DND-41 (cell line): ENCODE data around the gene SRRM2.

ENCODE experiments used
- ATAC-seq: fragments of 200-7000 bp; cut with Tn5 transposase; 3 replicates; pipeline ENCODE4 v1.9.1; 2021; ENCODE audit warnings: low read depth; ENCODE audit not compliant: insufficient read depth
- DNase-seq: peaks from one replicate; pipeline ENCODE4 v3.0.0-alpha.2; 2020
- H2AFZ ChIP-seq: 2 replicates; pipeline ENCODE4 v1.6.0; 2012; ENCODE audit warnings: low read depth, low read length
- H3K27ac ChIP-seq: 2 replicates; pipeline ENCODE4 v1.5.1; 2012; ENCODE audit warnings: low read length, inconsistent platforms
- H3K27me3 ChIP-seq: fragments of 200-600 bp; sonication (generic); 2 replicates; pipeline ENCODE4 v1.6.0; 2012; ENCODE audit warnings: low read length, mild to moderate bottlenecking, inconsistent platforms; ENCODE audit not compliant: insufficient read depth, poor library complexity
- H3K36me3 ChIP-seq: 2 replicates; pipeline ENCODE4 v1.5.1; 2012; ENCODE audit warnings: low read length, inconsistent platforms; ENCODE audit not compliant: insufficient read depth
- H3K4me1 ChIP-seq: 2 replicates; pipeline ENCODE4 v1.5.1; 2012; ENCODE audit warnings: mild to moderate bottlenecking, low read length; ENCODE audit not compliant: insufficient read depth
- H3K4me2 ChIP-seq: 2 replicates; pipeline ENCODE4 v1.6.0; 2012; ENCODE audit warnings: mild to moderate bottlenecking, moderate library complexity, low read length, inconsistent platforms; ENCODE audit not compliant: insufficient read depth
- H3K4me3 ChIP-seq, 2 experiments: fragments of 200-600 bp in 1 of 2; shearing (Covaris generic) in 1 of 2; 2 replicates each; pipeline ENCODE4 v1.5.1; 2012 to 2016; ENCODE audit warnings: inconsistent platforms in 2 of 2, low read length in 2 of 2, mild to moderate bottlenecking in 2 of 2, low read depth in 1 of 2, moderate library complexity in 1 of 2
- H3K79me2 ChIP-seq: 2 replicates; pipeline ENCODE4 v1.6.0; 2012; ENCODE audit warnings: low read length, inconsistent platforms; ENCODE audit not compliant: insufficient read depth
- H3K9ac ChIP-seq: 2 replicates; pipeline ENCODE4 v1.6.0; 2012; ENCODE audit warnings: low read depth, mild to moderate bottlenecking, inconsistent platforms, low read length, moderate library complexity
- H3K9me3 ChIP-seq: 2 replicates; pipeline ENCODE4 v1.5.1; 2012; ENCODE audit warnings: low read length, moderate library complexity, mild to moderate bottlenecking, inconsistent platforms; ENCODE audit not compliant: insufficient read depth, severe bottlenecking
- H4K20me1 ChIP-seq: 2 replicates; pipeline ENCODE4 v1.6.0; 2012; ENCODE audit warnings: low read length; ENCODE audit not compliant: insufficient read depth
- CTCF ChIP-seq: IDR thresholded peaks from 2 replicates; pipeline ENCODE4 v1.5.1; 2012; ENCODE audit warnings: borderline replicate concordance, low read length, moderate library complexity, mild to moderate bottlenecking; ENCODE audit not compliant: poor library complexity, severe bottlenecking; ENCODE audit errors: extremely low read depth
- EZH2 ChIP-seq: IDR thresholded peaks from 3 replicates; pipeline ENCODE4 v1.6.1; 2012; ENCODE audit warnings: borderline replicate concordance, low read depth, mild to moderate bottlenecking, moderate library complexity, low read length, inconsistent platforms; ENCODE audit not compliant: severe bottlenecking

Gene SRRM2

GRCh38 chr16:2709588-2709984 is 42.9 kb upstream of the SRRM2 start:
- no peak for ATAC-seq

GRCh38 chr16:2710021-2710710 is 42.3 kb upstream of the SRRM2 start:
- no peaks in the 10 kb centered on the region for H3K79me2 ChIP-seq
- H3K4me3 ChIP-seq = no peak overlapping the region
- TF ChIP-seq EZH2 = no peak
- no peak for TF ChIP-seq CTCF
- no peak overlapping the region for H3K9ac ChIP-seq
- peaks cover 28% of the 10 kb centered on the region for H3K36me3 ChIP-seq
- H3K27ac ChIP-seq = no peak overlapping the region
- no peak for ATAC-seq
- H2AFZ ChIP-seq = no peak overlapping the region
- H3K4me1 ChIP-seq = peaks cover 3% of the 10 kb centered on the region
- H3K9me3 ChIP-seq = no peaks in the 10 kb centered on the region
- H3K27me3 ChIP-seq = no peaks in the 10 kb centered on the region
- no peak for DNase-seq
- peaks cover 21% of the 10 kb centered on the region for H4K20me1 ChIP-seq
- no peak overlapping the region for H3K4me2 ChIP-seq

More at GRCh38 chr16:2709588-2709984, 42.9 kb upstream of the SRRM2 start:
- no peaks in the 10 kb centered on the region for H3K4me1 ChIP-seq
- TF ChIP-seq EZH2 (no peak), CTCF (no peak)
- H3K4me3 ChIP-seq = no peak overlapping the region
- H3K27me3 ChIP-seq = no peaks in the 10 kb centered on the region
- peaks cover 34% of the 10 kb centered on the region for H3K36me3 ChIP-seq
- no peak for DNase-seq
- peaks cover 26% of the 10 kb centered on the region for H4K20me1 ChIP-seq
- H3K9ac ChIP-seq = no peak overlapping the region
- no peaks in the 10 kb centered on the region for H3K79me2 ChIP-seq
- H3K9me3 ChIP-seq = no peaks in the 10 kb centered on the region
- no peak overlapping the region for H2AFZ ChIP-seq
- no peak overlapping the region for H3K4me2 ChIP-seq
- no peak overlapping the region for H3K27ac ChIP-seq

- peaks cover 18% of the 10 kb centered on the region for H4K20me1 ChIP-seq
- peaks cover 22% of the 10 kb centered on the region for H3K36me3 ChIP-seq
- TF ChIP-seq EZH2 = no peak
- no peak for TF ChIP-seq CTCF
- no peak overlapping the region for H2AFZ ChIP-seq
- H3K9me3 ChIP-seq = no peaks in the 10 kb centered on the region
- ATAC-seq (no peak), DNase-seq (no peak)
- H3K4me3 ChIP-seq = no peak overlapping the region
- H3K27me3 ChIP-seq = no peaks in the 10 kb centered on the region
- H3K4me1 ChIP-seq = peaks cover 9% of the 10 kb centered on the region
- no peaks in the 10 kb centered on the region for H3K79me2 ChIP-seq
- no peak overlapping the region for H3K4me2 ChIP-seq
- no peak overlapping the region for H3K9ac ChIP-seq
- no peak overlapping the region for H3K27ac ChIP-seq
Observed at GRCh38 chr16:2710711-2711231, 41.7 kb upstream of the SRRM2 start.
